B cell (primary cell): ENCODE data around the gene SLC28A3. TPM values are rescaled to one million over a fixed set of nuclear protein-coding genes. Genes with fewer than 3 reads are reported as not detected.

Experiments
- ATAC-seq: fragments of 200-7000 bp; cut with Tn5 transposase; one replicate; pipeline ENCODE4 v1.10.0; 2021; ENCODE audit warnings: low read depth, mild to moderate bottlenecking, moderate number of reproducible peaks, moderate library complexity
- CTCF ChIA-PET: fragments of 350-600 bp; sonication (Branson Sonifier 250); formaldehyde crosslinking; loops from one replicate; lab custom pipeline; 2021; ENCODE audit warnings: antibody characterized with exemption, inconsistent platforms; lab: Charles Lee
- POLR2A ChIA-PET: fragments of 350-600 bp; sonication (Branson Sonifier 250); formaldehyde crosslinking; loops from one replicate; lab custom pipeline; 2021; ENCODE audit warnings: antibody characterized with exemption; lab: Charles Lee
- DNase-seq: peaks from one replicate; pipeline ENCODE4 v3.0.0; 2013
- H2AFZ ChIP-seq: 2 replicates; pipeline ENCODE4 v1.6.1; 2012; ENCODE audit warnings: mild to moderate bottlenecking, low read depth, low read length; ENCODE audit not compliant: insufficient read depth, poor library complexity, severe bottlenecking
- H3K27ac ChIP-seq, 2 donors: 1 replicate in 1 of 2; 2 replicates in 1 of 2; pipeline ENCODE4 v1.5.1; 2012 to 2013; ENCODE audit warnings: low read length in 2 of 2, mild to moderate bottlenecking in 2 of 2, moderate library complexity in 1 of 2
- H3K27me3 ChIP-seq, 4 experiments: fragments of 200-600 bp in 1 of 4; sonication (generic) in 1 of 4; replicated peaks in 1 of 4; 1 replicate in 2 of 4; 2 replicates in 2 of 4; pipeline versions ENCODE4 v1.6.1 to v1.7.0; 2013 to 2016; ENCODE audit warnings: low read length in 3 of 4, mild to moderate bottlenecking in 2 of 4, mixed read lengths in 1 of 4, moderate library complexity in 1 of 4; ENCODE audit not compliant: insufficient read depth in 4 of 4, control insufficient read depth in 3 of 4; ENCODE audit errors: control extremely low read depth in 1 of 4
- H3K36me3 ChIP-seq, 2 experiments: replicated peaks in 1 of 2; 1 replicate in 1 of 2; 2 replicates in 1 of 2; pipeline versions ENCODE4 v1.6.1 to v1.7.1; 2013; ENCODE audit warnings: low read length in 1 of 2; ENCODE audit not compliant: insufficient read depth in 2 of 2, control insufficient read depth in 1 of 2; ENCODE audit errors: control extremely low read depth in 1 of 2, extremely low read depth in 1 of 2
- H3K4me1 ChIP-seq, 2 donors: fragments of 200-600 bp in 1 of 2; sonication (generic) in 1 of 2; 1 replicate in 1 of 2; 2 replicates in 1 of 2; pipeline versions ENCODE4 v1.5.1 to v1.6.1; 2013 to 2017; ENCODE audit warnings: low read length in 2 of 2; ENCODE audit not compliant: control insufficient read depth in 2 of 2, insufficient read depth in 2 of 2
- H3K4me2 ChIP-seq: replicated peaks from 2 replicates; pipeline ENCODE3; 2012; ENCODE audit warnings: mild to moderate bottlenecking, low read depth, low read length; ENCODE audit not compliant: poor library complexity, severe bottlenecking
- H3K4me3 ChIP-seq, 5 experiments: fragments of 200-600 bp in 1 of 5; sonication (generic) in 1 of 5; 1 replicate in 3 of 5; 2 replicates in 2 of 5; pipeline versions ENCODE4 v1.5.1 to v1.7.0; 2011 to 2016; ENCODE audit warnings: low read length in 4 of 5, mild to moderate bottlenecking in 4 of 5, low read depth in 2 of 5, control low read depth in 1 of 5, moderate library complexity in 1 of 5; ENCODE audit not compliant: insufficient read depth in 1 of 5; ENCODE audit errors: control extremely low read depth in 1 of 5, extremely low read depth in 1 of 5
- H3K79me2 ChIP-seq: fragments of 200-600 bp; sonication (generic); one replicate; pipeline ENCODE4 v1.6.0; 2016; ENCODE audit warnings: low read length; ENCODE audit not compliant: control insufficient read depth, insufficient read depth
- H3K9ac ChIP-seq: fragments of 200-600 bp; sonication (generic); 2 replicates; pipeline ENCODE4 v1.6.1; 2017; ENCODE audit warnings: mild to moderate bottlenecking, low read length, moderate library complexity
- H3K9me3 ChIP-seq, 3 donors: one replicate each; pipeline versions ENCODE4 v1.6.1 to v1.7.1; 2013; ENCODE audit warnings: low read length in 2 of 3; ENCODE audit not compliant: control insufficient read depth in 2 of 3, insufficient read depth in 1 of 3; ENCODE audit errors: control extremely low read depth in 1 of 3
- H4K20me1 ChIP-seq: 2 replicates; pipeline ENCODE4 v1.6.0; 2012; ENCODE audit warnings: mild to moderate bottlenecking, low read length; ENCODE audit not compliant: insufficient read depth, control insufficient read depth, poor library complexity, severe bottlenecking
- H3K27ac Mint-ChIP-seq: one replicate; pipeline ENCODE4 v1.8.0; 2021; ENCODE audit warnings: mixed read lengths
- H3K27me3 Mint-ChIP-seq: one replicate; pipeline ENCODE4 v1.8.0; 2021; ENCODE audit warnings: mixed read lengths
- H3K4me1 Mint-ChIP-seq: one replicate; pipeline ENCODE4 v1.8.0; 2021; ENCODE audit warnings: mixed read lengths
- H3K4me3 Mint-ChIP-seq: one replicate; pipeline ENCODE4 v1.8.0; 2021; ENCODE audit warnings: mixed read lengths
- H3K9me3 Mint-ChIP-seq: one replicate; pipeline ENCODE4 v1.8.0; 2022; ENCODE audit warnings: mixed read lengths; ENCODE audit not compliant: insufficient read depth
- EZH2 ChIP-seq: IDR thresholded peaks from 2 replicates; pipeline ENCODE4 v1.6.1; 2012; ENCODE audit warnings: borderline replicate concordance, low read depth, mild to moderate bottlenecking, moderate library complexity, low read length; ENCODE audit not compliant: insufficient read depth, poor library complexity, severe bottlenecking
- WGBS: methylation state at CpG from one replicate; pipeline ENCODE4 v1.1.5; 2013; ENCODE audit warnings: missing lambda C conversion rate; ENCODE audit not compliant: insufficient coverage; 5-methylcytosine and 5-hydroxymethylcytosine counted together
- intact Hi-C: fragments of 100-400 bp; cut with micrococcal nuclease; formaldehyde crosslinking; loops from one replicate; pipeline ENCODE4 v1.10.0; 2022
- polyA plus RNA-seq: library from polyadenylated mRNA; depleted of rRNA; stranded (reverse); fragments of >200 nt; gene quantifications from 2 replicates; pipeline ENCODE4 v1.2.3, GENCODE V29; 2012
- total RNA-seq, 2 donors: library from RNA; stranded (reverse); fragments of 120-200 nt in 1 of 2; gene quantifications; 1 replicate in 1 of 2; 2 replicates in 1 of 2; pipeline versions ENCODE4 v1.2.3 to v1.2.4, GENCODE V29; 2013 to 2022
- TF ChIP-seq, protein P1 (sequence below): fragments of 200-600 bp; IDR thresholded peaks from one replicate; pipeline ENCODE4 v1.8.0; 2022; ENCODE audit warnings: antibody characterized with exemption, mild to moderate bottlenecking

The SLC28A3 gene
- total and polyA plus RNA-seq, 2 donors (not counting 1 experiment from before 2014, with no cell fraction given): not detected

DNA sequence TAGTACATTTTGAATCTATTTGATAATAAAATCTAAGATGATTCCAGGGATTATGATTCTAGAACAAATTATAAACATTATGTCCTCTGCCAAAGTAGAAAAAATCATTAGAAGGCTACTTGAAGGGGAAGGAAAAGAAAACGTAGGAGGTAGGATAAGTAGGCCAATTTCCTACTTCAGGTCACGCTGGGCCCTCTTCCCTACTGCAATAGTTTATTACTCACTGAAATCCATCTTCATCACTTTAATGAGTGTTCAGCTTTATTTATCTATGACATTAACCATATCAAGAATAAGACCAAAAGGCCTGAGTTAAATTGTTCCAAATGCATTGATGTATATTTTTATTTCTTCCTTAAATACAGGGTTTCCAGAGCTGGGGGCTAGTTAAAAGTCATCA is 21.6 kb downstream of the SLC28A3 start:
- H3K27ac ChIP-seq: no peak overlapping the region
- Mint-ChIP-seq H3K27me3 (peaks cover 4% of the 10 kb centered on the region), H3K27ac (no peak overlapping the region), H3K4me3 (no peak overlapping the region), H3K4me1 (peaks cover 5% of the 10 kb centered on the region), H3K9me3 (no peaks in the 10 kb centered on the region)
- no peaks in the 10 kb centered on the region for H3K9me3 ChIP-seq
- TF ChIP-seq EZH2: no peak
- TF ChIP-seq, protein P1, sequence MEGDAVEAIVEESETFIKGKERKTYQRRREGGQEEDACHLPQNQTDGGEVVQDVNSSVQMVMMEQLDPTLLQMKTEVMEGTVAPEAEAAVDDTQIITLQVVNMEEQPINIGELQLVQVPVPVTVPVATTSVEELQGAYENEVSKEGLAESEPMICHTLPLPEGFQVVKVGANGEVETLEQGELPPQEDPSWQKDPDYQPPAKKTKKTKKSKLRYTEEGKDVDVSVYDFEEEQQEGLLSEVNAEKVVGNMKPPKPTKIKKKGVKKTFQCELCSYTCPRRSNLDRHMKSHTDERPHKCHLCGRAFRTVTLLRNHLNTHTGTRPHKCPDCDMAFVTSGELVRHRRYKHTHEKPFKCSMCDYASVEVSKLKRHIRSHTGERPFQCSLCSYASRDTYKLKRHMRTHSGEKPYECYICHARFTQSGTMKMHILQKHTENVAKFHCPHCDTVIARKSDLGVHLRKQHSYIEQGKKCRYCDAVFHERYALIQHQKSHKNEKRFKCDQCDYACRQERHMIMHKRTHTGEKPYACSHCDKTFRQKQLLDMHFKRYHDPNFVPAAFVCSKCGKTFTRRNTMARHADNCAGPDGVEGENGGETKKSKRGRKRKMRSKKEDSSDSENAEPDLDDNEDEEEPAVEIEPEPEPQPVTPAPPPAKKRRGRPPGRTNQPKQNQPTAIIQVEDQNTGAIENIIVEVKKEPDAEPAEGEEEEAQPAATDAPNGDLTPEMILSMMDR: no peak
- ChIA-PET POLR2A (no interaction called here), CTCF (no interaction called here)
- no peak overlapping the region for H2AFZ ChIP-seq
- H4K20me1 ChIP-seq: no peaks in the 10 kb centered on the region
- ATAC-seq (no peak), DNase-seq (no peak)
- H3K9ac ChIP-seq: no peak overlapping the region
- no CpG with 5 or more reads among the region's 2 CpGs for WGBS
- H3K79me2 ChIP-seq: no peaks in the 10 kb centered on the region
- intact Hi-C loops: no loop called here
- no peaks in the 10 kb centered on the region for H3K27me3 ChIP-seq
- no peak overlapping the region for H3K4me3 ChIP-seq
- no peak overlapping the region for H3K4me2 ChIP-seq
- peaks cover 0 to 3% of the 10 kb centered on the region in 2 donors for H3K4me1 ChIP-seq
- H3K36me3 ChIP-seq: no peaks in the 10 kb centered on the region

DNA sequence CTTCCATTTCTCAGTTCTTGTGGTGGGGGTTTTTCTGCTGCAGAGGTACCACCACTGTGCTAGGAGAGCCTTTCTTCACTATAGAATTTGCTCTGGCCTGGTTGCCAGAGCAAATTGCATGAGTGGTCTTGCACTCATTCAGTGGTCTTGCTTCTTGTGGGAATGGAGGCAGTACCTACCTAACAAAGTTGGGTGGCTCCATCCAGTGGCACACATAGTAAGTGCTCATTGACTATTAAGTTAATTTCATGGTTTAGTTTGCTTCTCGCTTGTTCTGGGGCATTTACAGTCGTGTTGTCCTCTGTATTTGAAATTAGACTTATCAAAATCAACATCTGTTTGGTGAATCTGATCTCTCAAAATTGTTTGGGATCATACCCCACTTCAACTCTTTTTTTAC is 23.0 kb downstream of the SLC28A3 start:
- peaks cover 0 to 3% of the 10 kb centered on the region in 2 donors for H3K4me1 ChIP-seq
- no peak for ATAC-seq
- Mint-ChIP-seq H3K4me1 (peaks cover 5% of the 10 kb centered on the region), H3K27ac (no peak overlapping the region), H3K4me3 (no peak overlapping the region), H3K27me3 (peaks cover 4% of the 10 kb centered on the region), H3K9me3 (no peaks in the 10 kb centered on the region)
- H3K79me2 ChIP-seq: no peaks in the 10 kb centered on the region
- ChIA-PET CTCF (interaction anchor here (3.2 kb wide), 1 partner anchor 381 kb away, joined by 34 read pairs; no protein-coding TSS in a partner anchor), POLR2A (no interaction called here)
- no peaks in the 10 kb centered on the region for H3K27me3 ChIP-seq
- no peaks in the 10 kb centered on the region for H4K20me1 ChIP-seq
- H3K9ac ChIP-seq: no peak overlapping the region
- intact Hi-C loops: no loop called here
- no peak overlapping the region for H3K4me3 ChIP-seq
- no peak overlapping the region for H3K27ac ChIP-seq
- no peak for DNase-seq
- H3K4me2 ChIP-seq: no peak overlapping the region
- H2AFZ ChIP-seq: no peak overlapping the region
- no peaks in the 10 kb centered on the region for H3K9me3 ChIP-seq
- TF ChIP-seq EZH2: no peak
- TF ChIP-seq, protein P1: no peak
- no CpG with 5 or more reads among the region's 2 CpGs for WGBS
- no peaks in the 10 kb centered on the region for H3K36me3 ChIP-seq
